ENCODE data around the gene CAPN15.

The CAPN15 gene

GRCh38 chr16:526181-527014 lies 1.1 kb upstream of the CAPN15 start:
- peak; percentile 33 for DNase-seq

GRCh38 chr16:528111-529011 lies 849 bp downstream of the CAPN15 start:
- DNase-seq: peak; percentile 66

GRCh38 chr16:529012-529575 lies 1.6 kb downstream of the CAPN15 start:
- DNase-seq: peak; percentile 47

- no peak for DNase-seq
Observed at GRCh38 chr16:530111-530817, 2.8 kb downstream of the CAPN15 start.

GRCh38 chr16:531494-532125 lies 4.1 kb downstream of the CAPN15 start:
- DNase-seq: no peak

- DNase-seq: no peak
Observed at GRCh38 chr16:533391-534123, 6.0 kb downstream of the CAPN15 start.

GRCh38 chr16:534135-534534 lies 6.6 kb downstream of the CAPN15 start:
- DNase-seq: no peak

- DNase-seq: no peak
Observed at GRCh38 chr16:534856-535445, 7.4 kb downstream of the CAPN15 start.

GRCh38 chr16:535446-536405 lies 8.2 kb downstream of the CAPN15 start:
- DNase-seq: no peak

- no peak for DNase-seq
Observed at GRCh38 chr16:536746-537145, 9.2 kb downstream of the CAPN15 start.

- no peak for DNase-seq
Observed at GRCh38 chr16:537415-538335, 10.2 kb downstream of the CAPN15 start.

GRCh38 chr16:539901-540530 lies 12.5 kb downstream of the CAPN15 start:
- DNase-seq: no peak

- no peak for DNase-seq
Observed at GRCh38 chr16:540645-541340, 13.3 kb downstream of the CAPN15 start.

GRCh38 chr16:543301-544164 lies 16.0 kb downstream of the CAPN15 start:
- no peak for DNase-seq

- DNase-seq: no peak
Observed at GRCh38 chr16:544517-544916, 17.0 kb downstream of the CAPN15 start.

GRCh38 chr16:546909-547770 lies 19.6 kb downstream of the CAPN15 start:
- DNase-seq: peak; percentile 47
